RCC 7860 (cell line): ENCODE results near the gene BTN1A1.

Experiments used
- DNase-seq: peaks from one replicate; pipeline ENCODE4 v3.0.0-alpha.2; 2015; ENCODE audit warnings: low spot score
- FAIRE-seq: peaks from 2 replicates; lab custom pipeline; 2012; peaks lifted over from hg19 to GRCh38; lab: Jason Lieb, UNC

Gene BTN1A1

DNA sequence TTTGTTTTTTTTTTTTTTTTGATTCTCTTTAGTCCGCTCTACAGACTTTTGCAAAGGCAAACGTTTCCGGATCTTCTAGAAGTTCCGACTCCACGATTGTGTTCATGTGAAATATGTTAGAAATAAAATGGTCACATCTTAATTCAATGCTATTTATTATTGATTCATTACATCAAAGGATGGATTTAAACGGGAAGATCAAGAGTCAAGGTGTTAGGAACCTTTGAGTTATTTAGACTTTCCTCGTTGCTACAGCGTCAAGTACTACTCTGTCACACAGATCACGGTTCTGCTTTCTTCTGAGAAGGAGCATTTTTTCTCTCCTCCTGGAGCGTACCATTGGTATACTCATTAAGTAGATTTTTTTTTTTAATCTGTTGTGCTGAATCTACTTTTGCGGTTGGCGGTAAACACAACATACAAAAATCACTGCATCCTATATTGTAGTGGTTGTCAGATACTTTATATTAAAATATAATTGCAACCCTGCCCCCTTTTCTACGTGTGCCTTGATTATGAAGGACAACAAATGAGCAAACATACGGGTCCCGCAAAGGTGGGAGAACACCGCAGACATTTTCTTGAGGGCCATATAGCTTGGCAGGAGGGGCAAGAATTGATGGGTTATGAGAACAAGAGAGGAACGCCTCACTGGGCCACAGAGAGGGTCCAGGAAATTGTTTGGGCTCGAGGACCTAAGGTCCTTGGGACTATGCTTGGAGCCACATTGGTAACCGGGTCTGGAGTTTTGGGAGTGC, 55.6 kb downstream of the BTN1A1 start:
- no peak for DNase-seq

DNA sequence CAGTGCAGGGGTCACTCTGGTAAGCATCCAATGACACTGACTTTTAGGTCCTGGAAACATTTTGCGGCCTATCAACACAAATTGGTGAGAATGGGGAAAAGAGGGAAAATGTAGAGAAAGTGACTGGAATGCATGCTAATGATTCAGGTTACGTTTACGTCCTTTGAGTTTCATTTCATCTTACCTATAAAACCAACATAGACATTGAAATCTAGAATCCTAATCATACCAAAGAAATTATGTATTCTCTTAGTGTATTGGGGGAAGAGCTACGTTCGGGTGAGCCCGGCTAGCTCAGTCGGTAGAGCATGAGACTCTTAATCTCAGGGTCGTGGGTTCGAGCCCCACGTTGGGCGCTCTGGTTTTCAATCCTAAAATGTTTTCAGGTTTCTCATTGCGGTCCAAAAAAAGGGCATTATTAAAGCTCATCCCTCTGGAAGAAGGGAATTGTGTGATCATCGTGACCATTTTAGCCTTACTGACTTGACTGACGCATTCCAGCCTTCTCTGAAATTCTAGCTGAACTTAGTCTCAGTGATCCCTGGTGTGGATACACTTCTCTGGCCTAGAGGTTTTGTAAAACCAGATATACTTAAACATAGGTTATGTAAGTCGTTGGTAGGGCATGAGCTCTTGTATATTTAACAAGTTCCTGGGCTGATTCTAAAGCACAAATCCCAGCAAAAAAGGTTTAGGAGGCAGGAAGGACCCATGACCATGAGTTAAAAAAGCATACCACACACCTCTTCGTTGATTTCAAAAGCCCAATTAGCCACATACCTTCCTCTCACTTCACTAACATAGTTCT, 56.4 kb downstream of the BTN1A1 start:
- FAIRE-seq (peak; percentile 83), DNase-seq (peak; percentile 97)

More for the DNA sequence above, 55.6 kb downstream of the BTN1A1 start:
- no peak for FAIRE-seq
